ENCODE results near the gene TCP11L2.
"Not testable (repeated sequence)": the region's sequence is repeated elsewhere in the genome, so short reads cannot be mapped to it uniquely, and the experiment has no call there.

Gene TCP11L2

GRCh38 chr12:106284358-106285105 lies 18.0 kb upstream of the TCP11L2 start:
- DNase-seq (ENCODE audit: low spot score): no peak

- no peak for DNase-seq (ENCODE audit: low spot score)
These were observed 16.6 kb upstream of the TCP11L2 start for GRCh38 chr12:106285982-106286381.

GRCh38 chr12:106286576-106287162 lies 15.9 kb upstream of the TCP11L2 start:
- not testable (repeated sequence) for DNase-seq (ENCODE audit: low spot score)

GRCh38 chr12:106287364-106287763 lies 15.2 kb upstream of the TCP11L2 start:
- no peak for DNase-seq (ENCODE audit: low spot score)

GRCh38 chr12:106288101-106288493 lies 14.4 kb upstream of the TCP11L2 start:
- no peak for DNase-seq (ENCODE audit: low spot score)

- DNase-seq (ENCODE audit: low spot score): no peak
These were observed 13.9 kb upstream of the TCP11L2 start for GRCh38 chr12:106288494-106289195.

- DNase-seq (ENCODE audit: low spot score): no peak
These were observed 13.3 kb upstream of the TCP11L2 start for GRCh38 chr12:106289196-106289681.

- DNase-seq (ENCODE audit: low spot score): no peak
These were observed 11.9 kb upstream of the TCP11L2 start for GRCh38 chr12:106290666-106291065.

- no peak for DNase-seq (ENCODE audit: low spot score)
These were observed 11.2 kb upstream of the TCP11L2 start for GRCh38 chr12:106291342-106291741.

GRCh38 chr12:106292339-106292738 lies 10.2 kb upstream of the TCP11L2 start:
- no peak for DNase-seq (ENCODE audit: low spot score)

- no peak for DNase-seq (ENCODE audit: low spot score)
These were observed 6.2 kb upstream of the TCP11L2 start for GRCh38 chr12:106296179-106296877.

GRCh38 chr12:106297075-106297474 lies 5.5 kb upstream of the TCP11L2 start:
- no peak for DNase-seq (ENCODE audit: low spot score)

- DNase-seq (ENCODE audit: low spot score): no peak
These were observed 4.9 kb upstream of the TCP11L2 start for GRCh38 chr12:106297681-106298080.

GRCh38 chr12:106299202-106299774 lies 3.2 kb upstream of the TCP11L2 start:
- no peak for DNase-seq (ENCODE audit: low spot score)

GRCh38 chr12:106300761-106301160 lies 1.8 kb upstream of the TCP11L2 start:
- DNase-seq (ENCODE audit: low spot score): no peak

- no peak for DNase-seq (ENCODE audit: low spot score)
These were observed 1.3 kb upstream of the TCP11L2 start for GRCh38 chr12:106301241-106301610.

- DNase-seq (ENCODE audit: low spot score): peak; percentile 66
These were observed 767 bp upstream of the TCP11L2 start for GRCh38 chr12:106301611-106302321.

- peak; percentile 94 for DNase-seq (ENCODE audit: low spot score)
These were observed 778 bp downstream of the TCP11L2 start for GRCh38 chr12:106303202-106303820.

- DNase-seq (ENCODE audit: low spot score): no peak
These were observed 1.5 kb downstream of the TCP11L2 start for GRCh38 chr12:106304001-106304421.

GRCh38 chr12:106304797-106305196 lies 2.3 kb downstream of the TCP11L2 start:
- DNase-seq (ENCODE audit: low spot score): no peak

GRCh38 chr12:106305376-106305775 lies 2.8 kb downstream of the TCP11L2 start:
- DNase-seq (ENCODE audit: low spot score): no peak

All from CD4-positive, alpha-beta T cell treated with Interleukin-15 for 4 hours (primary cell).